NCI-H2227 treated with DMSO at 0.1 percent for 48 hours (cell line): ENCODE results near the gene P2RX1.

ENCODE experiments used
- DNase-seq: peaks from one replicate; lab custom pipeline; 2025; lab: John Stamatoyannopoulos, UW

Gene P2RX1

DNA sequence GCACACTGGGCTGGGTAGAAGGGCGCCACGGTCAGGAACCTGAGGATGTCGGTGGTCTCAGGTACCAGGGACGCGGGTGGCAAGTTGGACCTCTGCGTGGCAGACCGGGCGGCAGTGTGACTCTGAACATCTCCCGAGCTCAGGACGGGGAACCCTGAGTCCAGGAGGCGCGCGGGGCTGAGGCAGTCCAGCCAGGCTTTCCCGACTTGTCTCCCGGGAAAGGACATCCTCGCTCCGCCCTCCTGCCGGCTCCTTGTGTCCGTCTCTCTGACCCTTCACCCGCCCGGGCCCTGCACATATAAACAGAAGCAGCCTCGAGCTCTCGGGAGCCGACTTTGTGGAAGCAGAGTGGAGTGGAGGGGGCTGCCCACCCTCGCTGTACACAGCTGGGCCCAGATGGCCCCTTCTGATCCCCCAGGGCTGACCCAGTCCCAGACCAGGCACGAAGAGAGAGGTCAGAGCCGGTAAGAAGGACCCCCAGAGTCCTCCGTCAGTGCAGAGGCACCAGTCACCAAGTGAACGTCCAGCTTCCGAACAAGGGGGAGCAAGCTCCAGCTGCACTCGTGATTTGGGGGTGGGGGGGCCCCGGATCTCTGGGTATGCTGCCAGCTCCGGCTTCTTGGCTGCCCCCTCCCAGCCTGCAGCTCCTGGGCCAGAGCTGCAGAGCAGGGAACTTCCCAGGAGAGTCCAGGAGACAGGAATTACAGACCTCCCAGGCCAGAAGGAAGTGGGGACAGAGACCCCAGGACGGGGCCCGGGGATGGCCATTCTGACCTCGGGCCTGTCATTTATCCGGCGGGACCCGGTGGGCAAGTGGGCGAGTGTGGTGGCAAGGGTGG lies 8.5 kb upstream of the P2RX1 start:
- DNase-seq, result no peak

DNA sequence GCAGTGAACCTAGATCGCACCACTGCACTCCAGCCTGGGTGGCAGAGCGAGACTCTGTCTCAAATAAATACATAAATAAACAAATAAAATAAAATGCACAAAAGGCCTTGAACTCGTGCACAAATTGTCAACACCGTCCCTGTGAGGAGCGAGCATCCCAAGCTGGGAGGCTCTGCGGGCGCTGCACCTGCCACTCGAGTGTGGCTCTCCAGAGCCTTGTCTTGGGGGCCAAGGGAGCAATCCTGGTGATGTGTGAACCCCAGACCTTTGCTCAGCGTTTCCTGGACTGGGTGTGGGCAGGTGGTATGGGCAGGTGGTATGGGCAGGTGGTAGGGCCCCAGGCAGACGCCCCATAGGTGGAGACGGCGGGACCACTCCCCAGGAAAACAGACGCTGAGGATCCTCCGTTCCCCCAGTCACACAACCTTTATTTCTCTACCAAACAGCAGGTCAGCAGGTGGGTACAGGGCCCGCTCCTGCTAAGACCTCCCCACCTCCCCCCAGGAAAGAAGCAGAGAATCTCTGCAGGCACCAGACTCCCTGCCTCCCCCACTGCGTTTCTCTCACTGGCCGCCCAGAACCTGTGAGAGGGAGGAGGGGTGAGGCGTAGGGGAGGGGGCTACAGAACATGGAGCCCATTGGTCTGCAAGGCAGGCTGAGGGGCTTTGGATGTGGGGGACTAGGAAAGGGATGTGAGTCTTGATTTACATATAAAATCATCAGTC lies 7.4 kb upstream of the P2RX1 start:
- DNase-seq, result no peak

- no peak for DNase-seq
These were observed 6.5 kb upstream of the P2RX1 start for GRCh38 chr17:3922765-3923164.

- DNase-seq, result no peak
These were observed 5.4 kb upstream of the P2RX1 start for GRCh38 chr17:3921502-3922319.

- DNase-seq, result no peak
These were observed 4.7 kb upstream of the P2RX1 start for GRCh38 chr17:3921006-3921405.

DNA sequence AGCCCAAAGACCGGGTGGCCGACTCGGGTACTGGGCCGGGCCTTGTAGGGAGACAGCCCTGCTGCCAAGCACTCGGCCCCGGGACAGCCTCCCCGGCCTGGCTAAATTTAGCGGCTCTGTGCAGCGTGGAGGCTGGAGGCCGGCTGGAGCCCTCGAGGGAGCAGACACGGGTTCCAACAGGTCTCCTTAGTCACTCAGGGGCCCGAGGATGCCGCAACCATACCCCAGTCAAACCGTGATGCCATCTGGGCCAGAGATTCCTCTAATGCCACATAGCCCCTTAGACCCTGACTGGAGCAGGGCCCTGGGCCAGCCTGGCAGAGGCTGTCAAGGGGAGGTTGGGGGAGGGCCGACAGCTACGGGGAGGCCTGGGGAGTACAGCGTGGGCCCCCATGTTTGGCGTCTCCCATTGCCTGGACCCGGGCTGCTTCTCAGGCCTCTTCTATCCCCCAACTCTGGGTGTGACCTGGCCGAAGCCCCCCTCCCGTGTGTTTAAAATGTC lies 2.9 kb upstream of the P2RX1 start:
- DNase-seq, result no peak

DNA sequence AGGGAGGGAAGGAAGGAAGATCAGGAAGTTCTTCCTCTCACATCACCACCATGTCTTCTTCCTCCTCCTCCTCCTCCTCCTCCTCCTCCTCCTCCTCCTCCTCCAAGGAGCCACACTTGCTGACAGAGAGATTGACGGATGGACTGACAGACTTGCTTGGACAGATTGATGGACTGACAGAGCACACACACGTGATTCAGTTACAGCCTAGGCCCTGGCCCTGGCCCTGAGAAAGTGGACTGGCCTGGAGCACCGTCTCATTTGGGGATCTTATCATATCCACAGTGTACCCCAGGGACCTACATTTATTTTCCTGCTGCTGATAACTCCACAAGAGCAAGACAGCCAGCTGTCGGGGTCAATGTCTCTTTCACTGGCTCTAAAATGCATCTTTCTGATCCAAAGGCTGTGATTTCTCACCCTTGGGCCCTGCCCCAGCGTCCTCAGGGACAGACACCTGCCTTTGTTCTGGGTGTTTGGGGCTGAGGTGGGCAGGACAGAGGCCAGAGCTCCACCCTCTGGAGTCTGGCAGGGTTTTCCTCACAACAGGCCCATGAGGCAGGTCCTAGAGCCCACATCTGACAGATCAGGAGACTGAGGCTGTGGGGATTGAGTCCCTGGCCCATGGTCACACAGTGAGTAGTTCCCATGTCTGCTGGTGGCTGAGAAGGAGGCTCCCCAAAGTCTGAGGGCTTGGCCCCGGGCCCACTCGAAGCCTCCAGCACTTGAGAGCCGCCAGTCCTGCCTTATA lies 2.3 kb upstream of the P2RX1 start:
- DNase-seq, result no peak

DNA sequence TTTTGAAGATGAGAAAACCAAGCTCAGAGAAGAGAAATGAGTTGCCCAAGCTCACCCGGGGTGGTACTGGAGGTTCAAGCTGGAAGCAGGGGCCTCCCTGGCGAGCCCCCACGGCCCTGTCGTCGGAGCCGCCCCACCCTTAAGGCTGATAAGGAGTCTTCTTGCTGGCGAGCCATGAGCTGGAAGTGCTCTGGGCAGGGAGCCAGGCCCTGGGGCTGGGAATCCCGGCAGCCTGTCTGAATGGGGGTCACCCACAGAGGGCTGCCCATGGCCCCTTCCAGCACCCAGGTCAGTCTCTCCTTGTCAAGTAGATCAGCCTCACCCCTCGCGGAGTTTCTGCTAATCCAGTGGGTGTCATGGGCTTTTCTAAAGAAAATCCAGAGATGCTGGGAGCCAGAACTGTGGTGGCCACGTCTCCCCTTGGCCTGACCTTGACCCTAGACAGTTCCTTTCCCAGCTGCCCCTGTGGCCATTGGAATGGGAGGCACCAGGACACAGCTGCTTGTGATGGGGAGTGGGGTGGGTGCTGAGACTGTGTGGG lies 1.2 kb upstream of the P2RX1 start:
- DNase-seq, result no peak

DNA sequence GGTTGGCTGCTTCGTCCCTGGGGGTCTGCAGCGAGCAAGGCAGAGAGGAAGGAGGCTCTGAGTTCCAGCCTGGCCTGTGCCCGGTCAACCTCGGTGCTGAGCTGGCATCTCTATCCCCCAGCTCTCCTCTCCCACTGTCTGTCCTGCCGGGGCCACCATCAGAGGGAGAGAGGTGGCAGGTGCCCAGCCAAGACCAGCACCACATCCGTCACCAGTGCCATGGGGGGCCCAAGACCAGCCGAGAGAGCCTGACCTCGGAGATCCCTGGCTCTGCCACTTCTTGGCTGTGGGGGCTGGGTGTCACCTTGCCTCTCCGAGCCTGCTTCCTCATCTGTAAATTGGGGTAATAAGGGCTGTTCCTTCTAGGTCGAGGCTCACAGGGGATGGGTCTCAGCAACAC lies 560 bp upstream of the P2RX1 start:
- no peak for DNase-seq

GRCh38 chr17:3915581-3915994 lies 677 bp downstream of the P2RX1 start:
- no peak for DNase-seq

DNA sequence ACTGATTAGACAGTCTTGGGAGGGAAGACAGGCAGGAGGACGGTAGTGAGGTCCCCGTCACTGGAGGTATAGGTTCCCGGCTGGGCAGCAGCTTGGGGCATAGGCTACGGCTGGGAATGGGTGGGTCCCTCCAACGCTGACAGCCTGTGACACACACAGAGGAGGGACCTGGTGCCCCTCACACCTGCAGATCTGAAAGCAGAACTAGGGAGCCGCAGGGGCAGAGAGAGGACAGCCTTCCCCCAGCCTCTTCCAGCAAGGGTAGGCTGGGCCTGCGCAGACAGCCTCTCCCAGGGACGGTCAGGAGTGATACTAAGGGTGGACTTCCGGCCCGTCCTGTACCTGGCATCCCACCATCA lies 2.0 kb downstream of the P2RX1 start:
- no peak for DNase-seq

DNA sequence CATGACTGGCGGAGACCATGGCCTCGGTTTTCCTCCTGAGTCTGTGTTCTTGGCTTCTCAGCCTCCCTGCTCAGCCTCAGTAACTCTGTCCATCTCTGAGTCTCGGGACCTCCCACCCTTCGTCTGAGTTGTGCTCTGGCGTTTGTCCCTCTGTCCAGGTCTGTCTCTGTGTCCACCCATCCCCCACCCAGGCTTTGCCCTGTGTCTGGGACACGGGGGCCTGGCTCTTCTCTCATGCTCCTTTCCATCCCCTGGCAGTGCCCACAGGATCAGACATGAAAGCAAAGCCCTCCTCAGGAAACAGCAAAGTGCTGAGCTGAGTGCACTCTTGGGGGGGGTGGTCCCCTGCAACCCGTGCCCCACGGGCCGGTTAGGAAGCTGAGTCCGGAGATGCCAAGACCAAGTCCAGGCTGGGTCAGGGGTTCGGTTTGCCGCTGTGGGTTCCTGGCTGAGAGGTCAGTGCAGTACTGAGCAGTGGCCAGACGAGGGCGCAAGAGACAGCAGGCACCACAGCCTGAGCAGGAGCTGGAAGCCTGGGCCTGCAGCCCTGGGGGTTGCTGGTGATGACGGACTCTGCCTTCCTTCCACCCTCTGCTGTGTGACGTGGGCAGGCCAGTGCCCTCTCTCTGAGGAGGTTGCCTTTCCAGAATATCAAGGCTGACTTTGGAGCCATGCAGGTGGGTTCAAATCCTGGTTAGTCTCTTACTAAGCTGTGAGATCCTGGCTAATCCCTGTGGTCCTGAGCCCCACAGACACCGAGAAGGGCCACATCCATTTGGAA lies 2.5 kb downstream of the P2RX1 start:
- peak; percentile 34 for DNase-seq

GRCh38 chr17:3912827-3913226 lies 3.4 kb downstream of the P2RX1 start:
- no peak for DNase-seq

DNA sequence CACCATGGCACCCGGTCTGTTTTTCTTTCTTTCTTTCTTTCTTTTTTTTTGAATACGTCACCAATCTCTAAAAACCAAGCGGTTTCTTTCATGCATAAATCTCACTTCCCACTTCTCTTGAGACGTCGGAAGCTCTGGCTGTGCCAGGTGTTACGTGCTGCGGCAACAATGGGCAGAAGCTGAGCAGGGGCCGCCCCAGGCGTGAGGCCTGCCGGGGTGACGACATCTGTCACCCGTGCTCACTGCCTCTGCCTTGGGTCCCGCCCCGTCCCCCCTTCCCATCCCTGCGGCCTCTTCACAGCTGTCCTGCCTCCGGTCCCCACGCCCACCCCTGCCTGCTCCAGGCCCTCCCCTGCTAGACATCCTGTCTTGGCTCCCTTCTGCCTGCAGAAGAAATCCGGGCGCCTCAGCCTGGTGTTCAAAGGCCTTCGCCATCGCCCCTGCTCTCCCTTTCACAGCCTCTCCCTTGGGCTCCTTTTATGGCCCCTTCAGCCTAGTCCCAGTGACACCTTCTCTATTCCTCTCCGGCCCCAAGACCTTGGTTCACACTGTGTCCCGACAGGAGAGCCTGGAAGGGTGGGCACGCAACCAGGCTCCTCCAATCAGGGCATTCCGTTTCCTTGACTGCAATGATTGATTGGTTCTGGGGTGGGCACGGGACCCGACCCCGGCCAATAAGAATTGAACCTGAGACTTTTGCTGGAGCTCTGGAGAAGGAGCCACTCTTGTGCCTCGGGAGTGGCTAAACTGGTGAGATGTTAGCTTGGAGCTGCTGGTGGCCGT lies 4.8 kb downstream of the P2RX1 start:
- DNase-seq, result no peak

GRCh38 chr17:3910420-3911270 lies 5.6 kb downstream of the P2RX1 start:
- no peak for DNase-seq

DNA sequence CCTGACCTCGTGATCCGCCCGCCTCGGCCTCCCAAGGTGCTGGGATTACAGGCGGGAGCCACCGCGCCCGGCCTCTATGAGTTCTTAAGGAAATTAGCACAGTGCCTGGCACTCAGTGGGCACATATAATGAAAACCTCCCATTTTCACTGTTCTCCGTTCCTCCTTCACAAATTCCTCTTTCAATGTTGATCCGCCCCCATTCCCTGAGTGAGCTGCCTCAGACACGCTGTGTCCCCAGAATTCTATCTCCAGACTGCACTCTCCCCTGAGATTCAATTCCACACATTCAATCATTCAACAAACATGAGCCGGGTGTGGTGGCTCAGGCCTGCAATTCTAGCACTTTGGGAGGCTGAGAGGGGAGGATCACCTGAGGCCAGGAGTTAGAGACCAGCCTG lies 7.0 kb downstream of the P2RX1 start:
- no peak for DNase-seq

DNA sequence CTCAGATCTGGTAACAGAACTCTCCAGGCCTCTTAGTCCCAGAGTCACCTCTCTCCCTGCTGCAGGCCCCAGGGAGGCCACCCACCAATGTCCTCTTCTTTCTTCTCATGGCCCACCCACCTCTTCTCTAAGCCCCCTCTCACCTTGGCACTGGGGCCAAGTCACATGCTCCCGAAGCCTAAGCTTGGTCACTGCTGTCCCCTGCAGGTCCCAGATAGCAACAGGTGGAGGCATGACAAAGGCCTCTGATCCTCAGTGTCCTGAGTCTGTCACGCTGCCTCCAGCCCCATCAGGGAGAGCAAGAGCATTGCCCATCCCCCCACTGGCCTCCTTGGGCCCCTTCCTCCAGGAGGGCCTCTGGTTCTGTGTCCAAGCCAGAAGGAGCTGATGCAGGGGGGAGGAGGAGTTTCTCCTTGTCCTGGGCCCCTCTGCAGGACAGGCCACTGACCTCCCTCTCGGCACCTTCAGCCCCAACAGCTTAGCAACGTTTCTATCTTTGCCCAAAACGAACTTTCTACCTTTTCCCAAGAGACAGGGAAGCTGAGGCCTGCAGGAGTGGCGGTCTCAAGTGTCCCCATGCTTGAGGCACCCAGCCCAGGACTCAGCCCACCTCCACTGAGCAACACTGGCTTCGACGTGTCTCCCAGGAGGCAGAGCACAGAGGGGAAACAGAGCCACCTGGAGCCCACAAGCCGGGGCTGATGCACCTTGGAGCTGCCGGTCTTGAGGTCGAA lies 8.6 kb downstream of the P2RX1 start:
- no peak for DNase-seq

- DNase-seq, result no peak
These were observed 9.4 kb downstream of the P2RX1 start for GRCh38 chr17:3906881-3907280.
